IPS-NIHi7 (cell line): ENCODE measurements around the gene HHEX.

ENCODE experiments used
- DNase-seq: peaks from one replicate; pipeline ENCODE4 v3.0.0; 2012; ENCODE audit warnings: mixed read lengths; ENCODE audit errors: extremely low spot score

HHEX gene

DNA sequence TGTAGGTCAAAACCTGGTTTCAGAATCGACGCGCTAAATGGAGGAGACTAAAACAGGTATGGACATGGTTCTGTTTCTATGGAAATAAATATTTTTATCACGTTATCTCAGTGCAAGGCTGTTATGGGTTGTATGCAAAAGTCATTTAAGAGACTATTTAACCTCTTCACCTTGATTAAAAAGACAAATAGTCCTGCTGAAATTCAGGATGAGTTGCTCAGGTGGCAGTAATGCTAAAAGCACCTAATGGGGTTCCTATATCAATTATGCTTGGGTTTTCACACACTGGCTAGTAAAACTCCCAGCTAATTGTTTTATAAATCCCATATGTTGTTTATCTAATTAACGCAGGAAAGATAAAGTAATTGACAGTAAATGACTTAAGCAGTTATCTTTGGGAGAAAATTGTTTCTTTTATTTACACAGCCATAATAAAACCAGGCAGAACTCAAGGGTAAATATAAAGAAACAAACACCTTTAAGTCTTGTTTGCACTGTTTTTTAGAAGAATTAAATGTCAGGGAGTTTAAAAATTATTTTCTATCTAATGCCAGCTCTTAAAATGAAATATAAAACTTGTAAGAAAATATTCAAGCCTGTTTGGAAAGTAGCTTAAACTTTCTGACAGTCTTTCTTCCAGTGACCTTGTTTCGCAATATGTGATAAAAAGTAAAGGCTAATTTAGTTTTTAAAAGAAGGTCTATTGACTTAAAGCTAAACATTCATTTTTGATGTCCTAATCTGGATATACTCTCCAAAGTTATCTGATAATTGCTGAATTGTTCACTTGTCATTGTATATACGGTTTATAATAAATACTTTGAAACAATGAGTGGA lies 3.2 kb downstream of the HHEX start:
- DNase-seq, result no peak

DNA sequence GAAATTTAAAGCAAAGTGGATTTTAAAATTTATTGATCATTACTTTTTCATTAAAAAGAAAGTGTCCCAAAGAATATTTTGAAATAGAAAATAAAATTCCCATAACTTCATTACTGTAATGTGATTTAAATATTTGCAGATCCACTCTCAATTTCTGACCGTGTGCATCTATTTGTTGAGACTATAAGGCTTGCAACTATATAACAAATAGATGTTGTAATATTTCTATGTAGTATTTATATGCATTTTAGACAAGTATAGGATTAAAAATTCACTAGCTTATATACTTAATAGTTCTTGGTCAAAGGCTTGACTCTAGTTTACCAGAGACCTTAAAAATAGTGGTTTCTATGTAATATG lies 3.8 kb downstream of the HHEX start:
- DNase-seq, result no peak

DNA sequence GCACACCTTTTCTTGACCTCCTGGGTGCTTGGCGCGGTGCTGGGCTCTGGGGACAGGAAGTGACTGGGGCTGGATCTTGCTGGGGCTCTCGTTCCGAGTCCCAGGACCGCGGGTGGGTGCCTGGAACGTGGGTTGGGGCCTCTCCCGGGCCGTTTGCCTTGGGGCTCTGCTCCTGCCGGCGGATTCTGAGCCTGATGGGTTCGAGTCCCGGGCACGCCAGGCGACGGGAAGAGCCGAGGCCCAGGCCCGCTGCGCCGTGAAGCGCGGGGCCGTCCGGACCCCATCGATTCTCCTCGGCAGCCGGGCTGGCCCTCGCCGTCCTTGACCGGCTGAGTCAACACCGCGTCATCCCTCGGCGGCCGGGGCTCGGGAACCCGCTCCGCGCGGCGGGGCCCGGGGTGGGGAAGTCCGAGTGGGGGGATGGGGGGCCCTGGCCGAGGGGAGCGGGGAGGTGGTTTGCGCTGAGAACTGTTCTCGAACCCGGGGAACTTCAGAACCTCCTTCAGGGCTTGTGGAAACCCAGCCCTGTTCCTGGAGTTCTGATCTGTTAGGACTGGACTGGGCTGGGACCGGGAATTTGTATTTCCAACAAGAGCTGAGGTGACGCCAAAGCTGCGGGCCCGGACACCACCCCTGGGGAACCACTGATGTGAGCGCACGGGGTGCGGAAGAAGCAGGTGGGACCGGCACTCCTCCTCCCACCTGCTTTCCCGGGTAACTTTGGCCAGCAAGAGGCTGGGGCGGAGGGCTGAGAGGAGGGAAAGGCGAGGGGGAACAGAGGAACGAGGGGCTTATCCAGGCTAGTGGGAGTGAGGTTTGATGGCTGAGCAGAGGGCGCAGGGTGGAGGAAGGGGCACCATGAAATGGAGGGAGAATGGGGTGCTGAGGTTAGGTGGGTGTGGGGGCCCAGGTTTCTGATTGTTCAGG lies 6.2 kb downstream of the HHEX start:
- DNase-seq, result peak; percentile 51

DNA sequence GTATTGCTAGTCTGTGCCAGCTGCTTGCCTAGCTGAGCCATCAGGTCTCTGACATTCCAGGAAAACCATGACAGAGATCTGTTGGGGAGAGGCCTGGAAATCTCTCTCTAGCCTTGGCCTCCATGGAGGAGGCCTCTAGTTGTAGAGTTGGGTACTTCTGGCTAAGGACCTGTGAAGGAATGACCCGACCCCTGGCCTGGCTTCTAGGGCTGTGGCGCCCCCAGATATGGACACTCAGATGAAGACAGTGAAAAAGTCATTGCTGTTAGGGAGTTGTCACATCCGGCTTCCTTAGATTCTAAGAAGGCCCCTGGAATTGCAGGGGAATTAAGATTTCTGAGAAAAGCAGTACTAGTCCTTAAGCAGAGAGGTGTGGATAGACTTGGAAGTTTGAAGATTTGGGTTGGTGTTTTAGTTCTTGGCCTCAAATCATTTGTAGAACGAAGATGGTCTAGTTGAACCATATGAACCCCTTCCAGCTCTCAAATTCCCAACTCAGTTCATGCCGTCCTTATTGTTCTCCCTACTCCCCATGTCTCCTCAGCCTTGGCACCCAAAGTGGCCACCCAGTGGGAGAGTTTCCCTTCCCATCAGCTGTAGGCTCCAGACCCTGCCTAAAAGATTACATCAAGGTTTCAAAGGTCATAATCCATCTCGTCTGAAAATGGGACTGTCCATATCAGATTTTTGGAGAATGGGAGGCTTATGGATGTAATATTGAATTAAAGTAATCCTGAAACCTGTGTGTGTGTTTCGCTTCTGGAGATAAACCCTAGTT lies 7.0 kb downstream of the HHEX start:
- DNase-seq, result no peak

DNA sequence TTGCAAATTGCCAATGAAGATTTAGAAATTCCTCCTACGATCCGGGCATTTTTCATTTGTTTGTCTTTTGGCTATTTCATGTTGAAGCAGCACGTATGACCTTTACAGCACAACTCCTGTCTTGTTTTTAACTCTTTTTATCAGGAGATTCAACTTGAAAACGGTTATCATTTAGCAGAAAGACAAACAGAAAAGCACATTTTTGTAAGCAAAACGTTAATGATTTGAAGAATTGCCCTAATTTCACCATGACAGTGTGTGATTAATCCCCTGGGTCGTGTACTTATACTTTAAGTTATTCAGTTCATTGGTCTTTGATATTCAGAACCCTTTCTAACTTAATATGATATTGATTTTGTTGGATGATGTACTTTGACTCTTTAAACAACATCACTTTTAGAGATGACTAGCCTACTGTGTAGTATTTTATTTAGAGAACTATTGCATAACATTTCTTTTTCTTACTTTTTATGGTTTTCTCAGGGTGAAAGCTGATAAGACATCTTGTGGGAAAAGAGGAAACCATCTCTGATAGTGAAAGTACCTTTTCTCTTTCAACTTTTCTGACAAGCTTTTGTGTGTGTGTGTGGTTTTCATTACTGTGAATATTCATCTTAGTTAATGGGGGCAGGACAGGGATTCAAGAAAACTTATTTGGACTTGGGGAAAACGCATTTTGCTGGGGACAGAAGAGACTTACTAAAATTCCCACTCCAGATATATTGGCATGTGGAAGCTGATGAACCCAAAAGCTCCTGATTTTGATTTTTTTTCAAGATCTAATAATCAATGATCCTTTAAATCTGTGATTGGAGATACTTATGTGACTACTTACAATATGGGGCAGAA lies 8.1 kb downstream of the HHEX start:
- DNase-seq, result no peak

DNA sequence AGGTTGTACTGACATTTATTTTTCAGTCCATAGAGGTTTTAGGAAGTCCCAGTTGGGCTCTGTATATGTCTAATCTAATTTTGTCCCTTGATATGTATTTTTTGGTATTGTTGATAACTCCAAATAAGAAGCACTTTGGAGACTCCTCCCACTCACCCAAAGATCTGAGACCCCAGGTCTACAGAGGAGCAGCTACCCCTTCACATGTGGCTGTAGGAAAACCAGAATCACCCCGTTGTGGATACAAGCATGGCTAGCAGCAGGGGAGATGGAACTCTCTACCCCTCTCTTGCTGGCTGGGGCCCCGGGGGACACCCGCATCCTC lies 9.4 kb downstream of the HHEX start:
- DNase-seq, result no peak

DNA sequence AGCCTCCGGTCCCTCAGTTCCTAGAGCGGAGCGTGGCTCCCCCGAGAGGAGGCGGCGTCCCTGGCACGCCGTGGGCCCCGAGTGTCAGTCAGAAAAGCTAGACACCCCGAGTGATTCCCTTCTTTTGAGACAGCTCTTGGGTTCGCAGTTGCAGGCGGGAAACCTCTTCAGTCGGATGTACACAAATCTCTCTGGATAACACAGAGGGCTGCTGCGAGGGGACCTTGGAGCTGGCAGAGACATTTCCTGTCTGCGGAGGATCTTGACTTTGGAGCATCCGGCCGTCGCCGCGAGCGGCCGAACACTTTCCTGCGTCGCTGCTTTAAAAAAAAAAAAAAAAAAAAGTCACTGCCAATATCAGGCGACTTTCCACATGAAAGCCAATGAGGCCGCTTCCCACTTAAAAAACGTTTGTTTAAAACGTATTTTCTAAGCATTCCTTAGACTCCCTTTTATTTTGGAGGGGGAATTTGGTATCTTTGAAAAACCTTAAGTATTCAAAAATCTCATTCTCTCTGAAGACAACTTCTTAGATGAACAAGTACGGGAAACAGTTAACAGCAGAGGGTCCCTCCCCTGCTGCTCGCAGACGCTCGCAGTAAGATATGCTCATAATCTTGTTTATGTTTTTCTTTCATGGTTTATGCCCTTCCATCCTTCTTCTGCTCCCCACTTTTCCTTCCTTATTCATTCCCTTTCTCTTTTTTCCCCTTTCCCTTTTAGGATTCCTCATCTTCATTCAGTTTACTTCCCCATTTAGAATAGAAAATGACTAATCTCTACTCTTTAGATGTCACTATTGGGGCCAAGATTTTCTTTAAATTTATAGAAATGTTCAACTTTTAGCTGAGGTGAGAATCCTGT lies 10.0 kb downstream of the HHEX start:
- peak; percentile 53 for DNase-seq

DNA sequence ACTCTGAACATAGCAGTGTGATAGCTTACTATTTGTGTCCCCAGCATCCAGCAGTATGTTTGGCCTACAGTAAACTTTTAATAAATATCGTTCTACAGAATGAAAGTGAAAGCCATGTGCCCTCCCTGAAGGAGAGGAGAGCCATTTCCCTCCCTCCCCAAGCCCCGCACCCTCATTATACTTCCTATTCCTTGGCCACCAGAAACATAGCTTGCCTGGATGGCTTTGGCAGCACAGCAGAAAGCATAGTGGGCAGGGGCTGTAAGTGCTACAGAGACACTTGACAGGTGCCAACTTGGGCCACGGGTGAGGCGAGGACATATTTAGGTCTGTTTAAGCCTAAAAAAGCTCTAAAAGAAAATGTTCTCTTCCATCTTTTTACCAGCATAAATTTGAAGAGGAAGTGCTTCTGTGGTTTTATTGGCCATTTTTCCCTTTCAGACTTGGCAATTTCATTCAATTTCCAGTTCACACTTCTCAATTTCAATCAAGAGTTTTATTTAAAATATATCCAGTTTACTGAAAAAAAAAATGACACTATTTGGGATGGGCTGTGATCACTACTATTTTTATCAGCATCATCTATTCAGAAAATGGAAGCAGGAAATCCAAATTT lies 12.7 kb downstream of the HHEX start:
- DNase-seq, result no peak

DNA sequence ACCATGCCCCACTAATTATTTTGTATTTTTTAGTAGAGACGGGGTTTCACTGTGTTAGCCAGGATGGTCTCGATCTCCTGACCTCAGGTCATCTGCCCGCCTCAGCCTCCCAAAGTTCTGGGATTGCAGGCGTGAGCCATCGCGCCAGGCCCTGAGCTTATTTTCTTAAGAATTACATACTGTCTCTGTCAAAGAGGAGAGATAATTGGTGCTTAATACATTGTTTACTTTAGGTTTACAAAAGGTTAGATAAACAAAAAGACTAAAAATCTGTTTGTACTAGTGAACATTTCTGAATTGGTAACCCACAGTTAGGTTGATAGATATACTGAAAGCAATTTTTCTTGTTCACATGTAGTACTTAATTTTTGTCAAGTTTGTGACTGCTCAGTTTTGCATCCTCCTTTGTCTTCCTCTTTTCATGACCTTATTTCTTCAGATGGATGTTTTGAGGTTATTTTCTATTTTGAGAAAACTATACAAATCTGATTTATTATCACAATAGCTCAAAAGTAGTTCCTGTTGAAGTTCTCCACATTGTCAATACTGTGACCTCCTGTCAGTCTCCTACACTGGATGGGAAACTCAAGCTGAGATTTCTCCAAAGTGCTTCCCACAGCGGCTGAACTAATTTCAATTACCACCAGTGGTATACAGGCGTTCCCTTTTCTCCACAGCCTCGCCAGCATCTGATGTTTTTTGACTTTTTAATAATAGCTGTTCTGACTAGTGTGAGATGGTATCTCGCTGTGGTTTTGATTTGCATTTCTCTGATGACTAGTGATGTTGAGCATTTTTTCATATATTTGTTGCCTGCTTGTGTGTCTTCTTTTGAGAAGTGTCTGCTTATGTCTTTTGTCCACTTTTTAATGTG lies 22.5 kb downstream of the HHEX start:
- no peak for DNase-seq

DNA sequence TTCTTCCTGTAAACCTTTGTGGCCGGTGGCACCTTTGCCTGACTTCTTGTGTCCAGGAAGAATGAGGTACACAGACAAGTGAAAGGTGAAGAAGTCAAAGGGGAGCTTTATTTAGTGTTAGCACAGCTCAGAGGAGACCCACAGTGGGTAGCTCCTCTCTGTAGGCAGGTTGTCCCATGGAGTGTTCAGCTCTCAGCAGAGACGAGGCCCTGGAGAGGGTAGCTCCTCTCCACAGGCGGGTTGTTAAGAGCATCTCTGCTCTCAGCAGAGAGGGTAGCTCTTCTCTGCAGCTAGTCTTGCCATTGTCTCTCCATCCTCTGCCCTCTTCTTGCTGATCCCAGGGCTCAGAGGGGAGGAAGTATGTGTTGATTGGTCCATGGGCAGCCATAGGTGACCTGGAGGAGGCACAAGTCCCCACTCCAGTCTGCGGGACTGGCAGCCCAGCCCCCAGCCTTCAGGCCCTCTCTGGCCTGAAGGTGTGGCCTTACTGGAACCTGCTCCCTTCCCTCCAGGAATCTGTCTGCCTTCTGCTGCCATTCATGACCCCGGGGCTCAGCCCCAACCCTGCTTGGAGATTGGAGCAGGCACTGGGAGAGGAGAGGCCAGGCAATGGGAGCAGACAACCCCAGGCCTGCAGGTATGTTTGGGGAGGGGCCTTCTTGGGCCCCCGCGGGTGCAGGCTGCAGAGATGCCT lies 24.5 kb downstream of the HHEX start:
- DNase-seq, result no peak

DNA sequence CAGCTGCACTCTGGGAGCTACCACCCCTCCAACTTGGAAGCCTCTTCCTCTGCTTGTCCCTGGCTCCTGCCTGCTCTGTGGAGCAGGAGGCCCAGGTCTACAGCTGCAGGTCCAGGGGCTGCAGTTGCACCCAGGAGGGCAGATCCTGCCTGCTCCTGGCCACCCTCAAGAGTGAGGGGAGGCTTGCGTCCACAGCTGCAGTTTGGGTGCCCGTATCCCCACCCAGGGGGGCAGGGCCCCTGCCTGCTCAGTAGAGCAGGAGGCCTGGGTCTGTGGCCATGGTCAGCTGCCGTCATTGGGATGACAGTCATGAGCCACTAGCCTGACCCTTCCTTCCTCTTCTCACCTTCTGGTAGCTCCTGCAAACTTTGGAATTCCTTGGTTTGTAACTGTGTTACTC lies 25.1 kb downstream of the HHEX start:
- DNase-seq, result no peak

DNA sequence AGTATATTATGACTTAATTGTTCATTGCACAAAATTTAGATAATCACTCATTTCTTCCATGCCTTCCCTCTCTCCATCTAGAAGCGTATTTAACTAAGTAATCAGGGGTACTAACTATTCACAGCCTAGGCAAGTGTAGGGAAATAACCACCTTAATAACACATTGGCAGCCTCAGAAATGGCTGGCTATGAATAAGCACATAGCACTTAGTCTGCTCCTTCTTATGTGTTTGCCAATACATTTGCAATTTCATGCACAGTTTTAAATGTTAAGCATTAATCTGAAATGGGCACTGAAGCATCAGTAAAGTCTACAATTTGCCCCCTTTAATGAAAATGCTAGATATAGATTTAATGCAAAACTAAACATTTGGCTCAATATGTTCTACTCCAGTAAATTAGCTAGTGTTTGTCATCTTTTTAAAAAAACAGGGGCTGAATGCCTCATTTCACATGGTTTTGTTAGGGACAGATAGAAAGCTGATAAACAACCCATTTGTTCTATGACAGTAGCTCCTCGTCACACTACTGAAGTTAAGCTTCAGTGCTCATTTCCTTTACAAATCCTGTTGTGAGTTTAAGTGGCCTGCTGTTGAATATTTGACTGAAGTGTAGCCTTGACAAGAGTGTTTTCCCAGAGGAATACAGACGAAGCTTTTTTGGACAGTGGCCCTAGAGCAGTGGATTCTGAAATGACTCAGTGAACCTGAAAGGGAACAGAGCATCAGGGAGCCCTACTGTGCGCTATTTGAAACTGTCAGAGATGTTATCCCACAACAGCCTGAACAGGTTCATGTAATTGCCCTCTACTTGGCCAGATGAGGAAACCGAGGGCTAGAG lies 30.5 kb downstream of the HHEX start:
- DNase-seq, result no peak

DNA sequence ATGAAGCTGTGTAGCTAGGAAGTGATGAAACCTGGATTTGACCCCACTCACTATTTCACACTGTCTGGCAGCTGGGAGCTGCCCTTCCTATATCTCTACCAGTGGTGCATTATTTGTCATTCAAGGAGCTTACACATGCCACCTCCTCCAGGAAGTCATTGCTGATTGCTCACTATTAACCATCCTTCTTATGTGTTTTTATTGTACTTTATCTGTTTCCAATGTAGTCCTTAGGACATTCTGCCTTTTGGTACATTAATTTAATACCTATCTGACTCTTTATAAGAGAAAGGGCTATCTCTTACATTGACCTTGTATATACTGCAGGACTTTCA lies 31.0 kb downstream of the HHEX start:
- DNase-seq, result no peak

DNA sequence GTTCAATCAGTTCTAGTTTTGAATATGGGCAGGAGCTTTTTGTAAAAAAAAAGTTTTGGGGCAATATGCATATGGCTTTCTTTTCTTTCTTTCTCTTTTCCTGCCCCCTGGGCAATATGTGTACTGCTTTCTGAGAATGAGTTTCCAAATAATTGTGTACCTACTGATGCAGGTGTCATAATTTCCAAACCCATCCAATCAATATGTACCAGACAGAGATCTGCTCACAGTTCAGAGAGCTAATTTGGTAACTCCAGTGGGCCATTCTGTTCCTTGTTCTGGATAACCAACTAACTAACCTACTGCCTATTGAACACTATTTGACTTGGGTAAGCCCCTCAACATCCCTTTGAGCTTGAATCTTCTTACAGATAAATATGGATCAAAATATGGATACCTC lies 32.6 kb downstream of the HHEX start:
- no peak for DNase-seq

DNA sequence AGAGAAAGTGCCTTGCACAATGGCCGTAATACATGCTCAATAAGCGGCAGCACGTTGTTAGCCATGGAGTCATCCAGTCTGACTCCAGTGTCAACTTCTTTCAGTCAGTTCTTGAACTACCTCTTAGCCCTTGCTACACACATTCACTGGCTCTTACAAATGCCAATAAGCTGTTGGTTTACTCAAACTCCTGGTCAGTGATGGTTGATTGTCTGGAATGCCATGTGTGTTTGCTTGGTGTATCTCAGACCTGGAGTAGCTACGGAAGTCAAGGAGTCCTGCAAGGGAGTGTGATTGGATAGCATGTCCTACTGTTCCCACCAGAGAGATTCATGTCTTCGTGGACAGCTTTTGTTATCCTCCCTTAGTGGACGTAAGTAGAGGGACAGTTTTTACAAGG lies 37.4 kb downstream of the HHEX start:
- no peak for DNase-seq

DNA sequence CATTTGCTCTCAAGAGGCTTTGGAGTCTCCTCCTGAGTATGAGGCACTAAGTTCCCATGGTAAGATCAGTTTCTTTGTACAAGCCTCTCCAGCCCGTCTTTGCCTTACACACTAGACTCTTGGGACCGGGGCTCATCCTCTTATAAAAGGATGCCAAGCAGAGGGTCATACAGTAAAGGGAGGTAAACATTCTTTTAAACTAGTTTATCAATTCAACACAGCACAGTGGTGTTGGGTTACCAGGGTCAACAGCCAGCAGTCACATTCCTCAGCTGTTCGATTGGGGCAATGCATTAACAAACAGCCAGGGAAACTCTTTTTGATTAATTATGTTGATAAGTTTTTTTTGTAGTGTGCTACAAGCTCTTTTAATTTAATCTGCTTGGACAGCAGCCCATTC lies 37.8 kb downstream of the HHEX start:
- DNase-seq, result no peak

DNA sequence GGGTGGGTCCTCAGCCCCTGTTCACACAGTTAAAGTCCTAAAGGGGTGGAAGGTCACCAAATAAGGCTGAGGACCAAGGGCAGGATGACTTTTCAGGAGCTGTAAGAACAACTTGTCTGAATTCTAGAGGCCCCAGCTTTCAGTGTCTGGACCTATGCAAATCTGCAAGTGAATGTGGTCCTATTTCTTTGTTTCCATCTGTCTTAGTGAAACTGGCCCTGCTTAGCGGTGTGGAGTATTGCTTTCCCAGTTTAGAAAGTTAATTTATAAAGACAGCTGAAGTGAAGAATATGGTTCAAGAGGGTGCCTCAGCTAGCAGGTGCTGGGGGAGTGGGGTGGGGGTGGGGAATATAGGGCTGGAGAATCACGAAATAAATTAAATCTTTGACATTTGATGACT lies 40.1 kb downstream of the HHEX start:
- DNase-seq, result no peak

DNA sequence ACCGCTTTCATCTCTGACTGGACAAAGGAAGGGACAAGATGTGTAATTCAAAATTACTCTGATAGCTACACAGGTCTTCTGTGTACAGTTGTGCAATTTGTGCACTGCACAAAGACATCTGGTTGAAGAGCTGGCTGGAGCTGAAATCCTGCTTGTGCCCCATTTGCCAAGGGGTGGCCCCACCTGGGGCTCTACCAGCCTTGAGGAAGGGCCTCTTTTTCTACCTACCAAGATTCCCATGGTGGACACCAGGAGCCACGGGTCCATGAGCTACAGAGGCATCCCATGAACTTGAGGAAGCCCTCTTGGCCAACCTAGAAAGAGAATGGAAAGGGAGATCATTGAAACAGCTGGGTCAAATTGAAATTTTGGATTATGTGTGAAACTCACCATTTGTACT lies 43.2 kb downstream of the HHEX start:
- no peak for DNase-seq
